B cell (primary cell): Measurements from ENCODE around the gene LILRB3.
"Not testable (repeated sequence)": the region's sequence is repeated elsewhere in the genome, so short reads cannot be mapped to it uniquely, and the experiment has no call there.

Experiments used
- EZH2 ChIP-seq: IDR thresholded peaks from 2 replicates; pipeline ENCODE4 v1.6.1; 2012; ENCODE audit warnings: borderline replicate concordance, low read depth, mild to moderate bottlenecking, moderate library complexity, low read length; ENCODE audit not compliant: insufficient read depth, poor library complexity, severe bottlenecking
- TF ChIP-seq, protein P1 (sequence below): fragments of 200-600 bp; IDR thresholded peaks from one replicate; pipeline ENCODE4 v1.8.0; 2022; ENCODE audit warnings: antibody characterized with exemption, mild to moderate bottlenecking

DNA sequence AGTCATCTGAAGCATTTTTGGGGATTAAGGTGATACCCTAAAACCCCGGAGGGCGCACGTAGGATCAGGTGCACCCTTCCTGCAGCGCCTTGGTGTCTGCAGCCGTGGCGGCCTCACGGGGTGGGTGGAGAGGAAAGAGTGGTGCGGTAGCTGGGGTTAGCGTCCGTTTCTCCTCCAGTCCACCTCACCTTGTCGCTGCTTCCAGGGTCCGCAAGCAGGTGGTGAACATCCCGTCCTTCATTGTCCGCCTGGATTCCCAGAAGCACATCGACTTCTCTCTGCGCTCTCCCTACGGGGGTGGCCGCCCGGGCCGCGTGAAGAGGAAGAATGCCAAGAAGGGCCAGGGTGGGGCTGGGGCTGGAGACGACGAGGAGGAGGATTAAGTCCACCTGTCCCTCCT is 15.6 kb downstream of the LILRB3 start:
- TF ChIP-seq, protein P1, sequence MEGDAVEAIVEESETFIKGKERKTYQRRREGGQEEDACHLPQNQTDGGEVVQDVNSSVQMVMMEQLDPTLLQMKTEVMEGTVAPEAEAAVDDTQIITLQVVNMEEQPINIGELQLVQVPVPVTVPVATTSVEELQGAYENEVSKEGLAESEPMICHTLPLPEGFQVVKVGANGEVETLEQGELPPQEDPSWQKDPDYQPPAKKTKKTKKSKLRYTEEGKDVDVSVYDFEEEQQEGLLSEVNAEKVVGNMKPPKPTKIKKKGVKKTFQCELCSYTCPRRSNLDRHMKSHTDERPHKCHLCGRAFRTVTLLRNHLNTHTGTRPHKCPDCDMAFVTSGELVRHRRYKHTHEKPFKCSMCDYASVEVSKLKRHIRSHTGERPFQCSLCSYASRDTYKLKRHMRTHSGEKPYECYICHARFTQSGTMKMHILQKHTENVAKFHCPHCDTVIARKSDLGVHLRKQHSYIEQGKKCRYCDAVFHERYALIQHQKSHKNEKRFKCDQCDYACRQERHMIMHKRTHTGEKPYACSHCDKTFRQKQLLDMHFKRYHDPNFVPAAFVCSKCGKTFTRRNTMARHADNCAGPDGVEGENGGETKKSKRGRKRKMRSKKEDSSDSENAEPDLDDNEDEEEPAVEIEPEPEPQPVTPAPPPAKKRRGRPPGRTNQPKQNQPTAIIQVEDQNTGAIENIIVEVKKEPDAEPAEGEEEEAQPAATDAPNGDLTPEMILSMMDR = not testable (repeated sequence)
- TF ChIP-seq EZH2 = not testable (repeated sequence)
